K562 (cell line): ENCODE measurements around the gene TTC16. TPM values are rescaled to one million over a fixed set of nuclear protein-coding genes. Genes with fewer than 3 reads are reported as not detected.

Source experiments
- CBX3 ChIP-seq, 2 experiments: IDR thresholded peaks; 1 replicate in 1 of 2; 2 replicates in 1 of 2; pipeline ENCODE4 v1.6.1; 2012; ENCODE audit warnings: inconsistent platforms in 2 of 2, low read length in 2 of 2, borderline replicate concordance in 1 of 2, control low read depth in 1 of 2
- GTF2E2 ChIP-seq: fragments of 200-800 bp; sonication (Bioruptor generic); IDR thresholded peaks from 2 replicates; pipeline ENCODE4 v1.6.1; 2016; ENCODE audit warnings: missing genetic modification characterization, missing compliant biosample characterization
- HMGXB4 ChIP-seq: sonication (generic); formaldehyde crosslinking; IDR thresholded peaks from 2 replicates; pipeline ENCODE4 v1.8.1; 2023; ENCODE audit warnings: mild to moderate bottlenecking, missing genetic modification reagents
- POLR2AphosphoS5 ChIP-seq: IDR thresholded peaks from 2 replicates; pipeline ENCODE4 v1.6.1; 2011; ENCODE audit warnings: mild to moderate bottlenecking, low read depth, low read length, moderate library complexity; ENCODE audit not compliant: control insufficient read depth, insufficient read depth
- ZFP36 ChIP-seq: fragments of 150-350 bp; IDR thresholded peaks from 2 replicates; pipeline ENCODE4 v1.6.1; 2018; ENCODE audit warnings: low read length, low read depth; ENCODE audit not compliant: partially characterized antibody
- ZNF143 ChIP-seq: sonication (generic); formaldehyde crosslinking; IDR thresholded peaks from 2 replicates; pipeline ENCODE4 v1.9.0; 2022; ENCODE audit warnings: mild to moderate bottlenecking, missing genetic modification reagents
- polyA plus RNA-seq, 8 experiments: library from polyadenylated mRNA; depleted of rRNA in 4 of 8; stranded (reverse) in 5 of 8; unstranded in 3 of 8; fragments of >200 nt; fragmentation: Nextera tagmentation in 2 of 8; fragmentation: Illumina TruSeq in 1 of 8; extraction: Ambion mirVana in 2 of 8; extraction: Trizol in 1 of 8; gene quantifications; 2 replicates each; pipeline versions ENCODE4 v1.2.1 to v1.2.3, GENCODE V29; 2011 to 2014; ENCODE audit warnings: inconsistent platforms in 1 of 8, missing spikeins in 1 of 8
- total RNA-seq, 7 experiments: library from RNA; depleted of rRNA in 6 of 7; stranded (reverse); fragments of >200 nt in 6 of 7; fragmentation: Illumina TruSeq in 2 of 7; extraction: Trizol in 2 of 7; gene quantifications; 2 replicates each; pipeline versions ENCODE4 v1.2.1 to v1.2.3, GENCODE V29; 2011 to 2021; ENCODE audit warnings: low replicate concordance in 1 of 7
- TF ChIP-seq, protein P1 (sequence below), 2 experiments: fragments of 450-650 bp in 1 of 2; sonication (generic) in 1 of 2; formaldehyde crosslinking in 1 of 2; IDR thresholded peaks; 2 replicates each; pipeline versions ENCODE4 v1.7.1 to v1.9.0; 2016 to 2022; ENCODE audit warnings: inconsistent platforms in 1 of 2, mild to moderate bottlenecking in 1 of 2, missing genetic modification reagents in 1 of 2
- TF ChIP-seq, protein P2 (sequence below): IDR thresholded peaks from 2 replicates; pipeline ENCODE4 v1.6.1; 2011; ENCODE audit warnings: borderline replicate concordance, low read depth, mild to moderate bottlenecking, moderate library complexity, low read length; ENCODE audit not compliant: insufficient read depth, poor library complexity, severe bottlenecking
- TF ChIP-seq, protein P3 (sequence below): fragments of 250-450 bp; sonication (Bioruptor Pico); IDR thresholded peaks from 2 replicates; pipeline ENCODE4 v1.5.0; 2021; ENCODE audit warnings: mild to moderate bottlenecking, borderline replicate concordance

Gene TTC16
- total and polyA plus RNA-seq, 9 of the 15 experiments (the other 6 are each of a cell fraction or from before 2014, with no cell fraction given): 0.11 TPM; not detected in 8

DNA sequence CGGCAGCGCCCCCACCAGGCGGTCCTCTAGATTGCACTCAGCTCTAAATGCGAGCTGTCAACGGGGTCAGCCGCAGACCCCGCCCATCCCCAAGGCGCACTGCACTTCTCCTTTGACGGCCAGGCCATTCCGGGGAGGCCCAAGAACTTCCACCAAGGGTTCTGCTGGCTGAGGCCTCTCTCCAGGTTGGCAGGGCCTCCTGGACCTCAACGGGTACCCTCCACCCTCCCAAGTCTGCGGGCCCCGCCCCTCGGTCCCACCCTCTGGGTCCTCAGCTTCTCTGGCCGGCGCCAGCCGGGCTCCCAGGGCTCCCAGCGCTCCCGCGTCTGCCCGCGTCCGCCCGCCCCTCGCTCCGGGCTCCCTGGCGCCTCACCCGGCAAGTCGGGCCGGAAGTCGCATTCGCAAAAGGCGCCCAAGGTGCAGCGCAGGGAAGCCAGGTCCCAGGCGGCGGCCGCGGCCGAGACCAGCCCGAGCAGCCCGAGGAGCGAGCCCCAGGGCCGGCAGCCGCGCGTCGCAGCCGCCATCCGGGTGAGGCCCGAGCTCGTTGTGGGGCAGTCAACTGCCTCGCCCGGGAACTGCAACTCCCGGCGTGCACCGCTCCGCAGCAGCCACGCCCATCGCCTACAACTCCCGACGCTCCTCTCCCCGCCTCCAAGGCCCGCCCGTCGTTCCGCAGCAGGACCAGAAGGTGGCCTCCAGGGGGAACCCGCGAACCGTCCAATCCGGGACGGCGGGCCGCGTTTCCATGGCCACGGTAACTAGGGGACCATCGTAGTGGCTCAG is 19.1 kb downstream of the TTC16 start, which contains the start of gene TOR2A (continued):
- TF ChIP-seq HMGXB4 (CRISPR knock-in tag) (peak; percentile 50; the same call in 1 of the 2 replicates), ZFP36 (peak; percentile 73), CBX3 (IDR thresholded peaks at IDR 0.05; ENCODE audit: borderline replicate concordance in 1 of 2, low read length in 2 of 2) (no peak), ZNF143 (CRISPR knock-in tag) (peak; percentile 96), GTF2E2 (tag) (peak; percentile 87), POLR2AphosphoS5 (peak; percentile 58; the same call in 1 of the 2 replicates)
- TF ChIP-seq, protein P1, sequence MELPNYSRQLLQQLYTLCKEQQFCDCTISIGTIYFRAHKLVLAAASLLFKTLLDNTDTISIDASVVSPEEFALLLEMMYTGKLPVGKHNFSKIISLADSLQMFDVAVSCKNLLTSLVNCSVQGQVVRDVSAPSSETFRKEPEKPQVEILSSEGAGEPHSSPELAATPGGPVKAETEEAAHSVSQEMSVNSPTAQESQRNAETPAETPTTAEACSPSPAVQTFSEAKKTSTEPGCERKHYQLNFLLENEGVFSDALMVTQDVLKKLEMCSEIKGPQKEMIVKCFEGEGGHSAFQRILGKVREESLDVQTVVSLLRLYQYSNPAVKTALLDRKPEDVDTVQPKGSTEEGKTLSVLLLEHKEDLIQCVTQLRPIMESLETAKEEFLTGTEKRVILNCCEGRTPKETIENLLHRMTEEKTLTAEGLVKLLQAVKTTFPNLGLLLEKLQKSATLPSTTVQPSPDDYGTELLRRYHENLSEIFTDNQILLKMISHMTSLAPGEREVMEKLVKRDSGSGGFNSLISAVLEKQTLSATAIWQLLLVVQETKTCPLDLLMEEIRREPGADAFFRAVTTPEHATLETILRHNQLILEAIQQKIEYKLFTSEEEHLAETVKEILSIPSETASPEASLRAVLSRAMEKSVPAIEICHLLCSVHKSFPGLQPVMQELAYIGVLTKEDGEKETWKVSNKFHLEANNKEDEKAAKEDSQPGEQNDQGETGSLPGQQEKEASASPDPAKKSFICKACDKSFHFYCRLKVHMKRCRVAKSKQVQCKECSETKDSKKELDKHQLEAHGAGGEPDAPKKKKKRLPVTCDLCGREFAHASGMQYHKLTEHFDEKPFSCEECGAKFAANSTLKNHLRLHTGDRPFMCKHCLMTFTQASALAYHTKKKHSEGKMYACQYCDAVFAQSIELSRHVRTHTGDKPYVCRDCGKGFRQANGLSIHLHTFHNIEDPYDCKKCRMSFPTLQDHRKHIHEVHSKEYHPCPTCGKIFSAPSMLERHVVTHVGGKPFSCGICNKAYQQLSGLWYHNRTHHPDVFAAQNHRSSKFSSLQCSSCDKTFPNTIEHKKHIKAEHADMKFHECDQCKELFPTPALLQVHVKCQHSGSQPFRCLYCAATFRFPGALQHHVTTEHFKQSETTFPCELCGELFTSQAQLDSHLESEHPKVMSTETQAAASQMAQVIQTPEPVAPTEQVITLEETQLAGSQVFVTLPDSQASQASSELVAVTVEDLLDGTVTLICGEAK (IDR thresholded peaks at IDR 0.05): peak; percentile 79
- TF ChIP-seq, protein P1 (CRISPR knock-in tag; IDR thresholded peaks at IDR 0.05): no peak
- TF ChIP-seq, protein P2, sequence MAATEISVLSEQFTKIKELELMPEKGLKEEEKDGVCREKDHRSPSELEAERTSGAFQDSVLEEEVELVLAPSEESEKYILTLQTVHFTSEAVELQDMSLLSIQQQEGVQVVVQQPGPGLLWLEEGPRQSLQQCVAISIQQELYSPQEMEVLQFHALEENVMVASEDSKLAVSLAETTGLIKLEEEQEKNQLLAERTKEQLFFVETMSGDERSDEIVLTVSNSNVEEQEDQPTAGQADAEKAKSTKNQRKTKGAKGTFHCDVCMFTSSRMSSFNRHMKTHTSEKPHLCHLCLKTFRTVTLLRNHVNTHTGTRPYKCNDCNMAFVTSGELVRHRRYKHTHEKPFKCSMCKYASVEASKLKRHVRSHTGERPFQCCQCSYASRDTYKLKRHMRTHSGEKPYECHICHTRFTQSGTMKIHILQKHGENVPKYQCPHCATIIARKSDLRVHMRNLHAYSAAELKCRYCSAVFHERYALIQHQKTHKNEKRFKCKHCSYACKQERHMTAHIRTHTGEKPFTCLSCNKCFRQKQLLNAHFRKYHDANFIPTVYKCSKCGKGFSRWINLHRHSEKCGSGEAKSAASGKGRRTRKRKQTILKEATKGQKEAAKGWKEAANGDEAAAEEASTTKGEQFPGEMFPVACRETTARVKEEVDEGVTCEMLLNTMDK: peak; percentile 8
- TF ChIP-seq, protein P3, sequence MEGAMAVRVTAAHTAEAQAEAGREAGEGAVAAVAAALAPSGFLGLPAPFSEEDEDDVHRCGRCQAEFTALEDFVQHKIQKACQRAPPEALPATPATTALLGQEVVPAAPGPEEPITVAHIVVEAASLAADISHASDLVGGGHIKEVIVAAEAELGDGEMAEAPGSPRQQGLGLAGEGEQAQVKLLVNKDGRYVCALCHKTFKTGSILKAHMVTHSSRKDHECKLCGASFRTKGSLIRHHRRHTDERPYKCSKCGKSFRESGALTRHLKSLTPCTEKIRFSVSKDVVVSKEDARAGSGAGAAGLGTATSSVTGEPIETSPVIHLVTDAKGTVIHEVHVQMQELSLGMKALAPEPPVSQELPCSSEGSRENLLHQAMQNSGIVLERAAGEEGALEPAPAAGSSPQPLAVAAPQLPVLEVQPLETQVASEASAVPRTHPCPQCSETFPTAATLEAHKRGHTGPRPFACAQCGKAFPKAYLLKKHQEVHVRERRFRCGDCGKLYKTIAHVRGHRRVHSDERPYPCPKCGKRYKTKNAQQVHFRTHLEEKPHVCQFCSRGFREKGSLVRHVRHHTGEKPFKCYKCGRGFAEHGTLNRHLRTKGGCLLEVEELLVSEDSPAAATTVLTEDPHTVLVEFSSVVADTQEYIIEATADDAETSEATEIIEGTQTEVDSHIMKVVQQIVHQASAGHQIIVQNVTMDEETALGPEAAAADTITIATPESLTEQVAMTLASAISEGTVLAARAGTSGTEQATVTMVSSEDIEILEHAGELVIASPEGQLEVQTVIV (CRISPR knock-in tag): no peak
